A673 (cell line): Measurements from ENCODE around the gene TMEFF1. TPM values are rescaled to one million over a fixed set of nuclear protein-coding genes. Genes with fewer than 3 reads are reported as not detected.

Experiments
- BruUV-seq: library from RNA; stranded (reverse); fragments of 400-500 nt; replicated peaks from 2 replicates; lab custom pipeline; 2021; lab: Mats Ljungman, UMichigan
- CTCF ChIA-PET: fragments of 300-600 bp; sonication (Branson Sonifier 250); formaldehyde crosslinking; loops from one replicate; lab custom pipeline; 2022; ENCODE audit warnings: antibody characterized with exemption; lab: Charles Lee
- POLR2A ChIA-PET: fragments of 300-600 bp; sonication (Branson Sonifier 250); formaldehyde crosslinking; loops from one replicate; lab custom pipeline; 2022; ENCODE audit warnings: antibody characterized with exemption; ENCODE audit not compliant: low non-redundant PET; lab: Charles Lee
- DNase-seq: peaks from one replicate; pipeline ENCODE4 v3.0.0-alpha.2; 2015; ENCODE audit warnings: low spot score
- H3K27ac ChIP-seq: fragments of 200-600 bp; sonication (generic); 2 replicates; pipeline ENCODE4 v1.5.1; 2016; ENCODE audit warnings: mixed run types, low read depth, mild to moderate bottlenecking, mixed read lengths, antibody characterized with exemption, low read length; ENCODE audit not compliant: poor library complexity, severe bottlenecking
- H3K27me3 ChIP-seq: fragments of 200-600 bp; sonication (generic); replicated peaks from 2 replicates; pipeline ENCODE4 v1.6.1; 2017; ENCODE audit warnings: mixed run types, low read depth, mild to moderate bottlenecking, mixed read lengths, antibody characterized with exemption, low read length; ENCODE audit not compliant: insufficient read depth, poor library complexity
- H3K36me3 ChIP-seq: fragments of 200-600 bp; sonication (generic); 2 replicates; pipeline ENCODE4 v1.6.1; 2016; ENCODE audit warnings: mixed run types, mild to moderate bottlenecking, mixed read lengths, antibody characterized with exemption, low read length; ENCODE audit not compliant: insufficient read depth, poor library complexity, severe bottlenecking
- H3K4me1 ChIP-seq: fragments of 200-600 bp; sonication (generic); 2 replicates; pipeline ENCODE4 v1.6.1; 2017; ENCODE audit warnings: mixed run types, mild to moderate bottlenecking, mixed read lengths, antibody characterized with exemption, low read length; ENCODE audit not compliant: insufficient read depth, poor library complexity, severe bottlenecking
- H3K4me3 ChIP-seq: fragments of 200-600 bp; sonication (generic); 2 replicates; pipeline ENCODE4 v1.5.1; 2016; ENCODE audit warnings: low read depth, mixed run types, mild to moderate bottlenecking, mixed read lengths, low read length; ENCODE audit not compliant: poor library complexity, severe bottlenecking
- H3K9me3 ChIP-seq: fragments of 200-600 bp; sonication (generic); 2 replicates; pipeline ENCODE4 v1.6.1; 2016; ENCODE audit warnings: mixed run types, low read depth, mild to moderate bottlenecking, mixed read lengths, antibody characterized with exemption, low read length; ENCODE audit not compliant: poor library complexity, severe bottlenecking
- EZH2 ChIP-seq: fragments of 200-600 bp; sonication (generic); IDR thresholded peaks from 2 replicates; pipeline ENCODE4 v1.6.1; 2017; ENCODE audit warnings: borderline replicate concordance, low read depth, mild to moderate bottlenecking, mixed read lengths, antibody characterized with exemption, low read length; ENCODE audit not compliant: poor library complexity, severe bottlenecking
- intact Hi-C: fragments of 100-400 bp; cut with micrococcal nuclease; formaldehyde crosslinking; loops from one replicate; pipeline ENCODE4 v1.10.0; 2022; ENCODE audit not compliant: unreplicated experiment
- total RNA-seq: library from RNA; stranded (reverse); gene quantifications from 2 replicates; pipeline ENCODE4 v1.2.3, GENCODE V29; 2021
- TF ChIP-seq, protein P1 (sequence below): fragments of 300-800, 200-600 bp; sonication (generic); conservative IDR thresholded peaks from 2 replicates; pipeline ENCODE4 v1.5.1; 2017; ENCODE audit warnings: low read depth, mild to moderate bottlenecking, antibody characterized with exemption, low read length, moderate library complexity, mixed read lengths

Gene TMEFF1
- total RNA-seq, 1 experiment from 2014 or later = 19.1 TPM

DNA sequence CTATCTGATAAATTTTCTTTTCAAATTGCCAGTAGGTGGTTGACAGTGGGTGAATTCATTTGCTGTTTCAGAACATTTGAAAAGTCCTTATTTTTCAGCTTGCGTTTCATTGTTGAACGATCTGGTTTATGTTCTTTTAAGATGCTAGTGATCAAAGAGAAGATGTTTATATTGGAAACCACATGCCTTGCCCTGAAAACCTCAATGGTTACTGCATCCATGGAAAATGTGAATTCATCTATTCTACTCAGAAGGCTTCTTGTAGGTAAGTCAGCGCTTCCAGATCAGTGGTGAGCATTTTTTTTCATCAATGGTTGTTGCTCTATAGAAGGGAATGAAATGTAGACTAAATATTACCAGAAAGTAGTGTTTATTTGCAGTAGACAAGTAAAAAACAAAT, 88.3 kb downstream of the TMEFF1 start:
- ChIA-PET POLR2A (no interaction called here), CTCF (no interaction called here)
- no peak for DNase-seq
- no peaks in the 10 kb centered on the region for H3K4me1 ChIP-seq
- TF ChIP-seq, protein P1, sequence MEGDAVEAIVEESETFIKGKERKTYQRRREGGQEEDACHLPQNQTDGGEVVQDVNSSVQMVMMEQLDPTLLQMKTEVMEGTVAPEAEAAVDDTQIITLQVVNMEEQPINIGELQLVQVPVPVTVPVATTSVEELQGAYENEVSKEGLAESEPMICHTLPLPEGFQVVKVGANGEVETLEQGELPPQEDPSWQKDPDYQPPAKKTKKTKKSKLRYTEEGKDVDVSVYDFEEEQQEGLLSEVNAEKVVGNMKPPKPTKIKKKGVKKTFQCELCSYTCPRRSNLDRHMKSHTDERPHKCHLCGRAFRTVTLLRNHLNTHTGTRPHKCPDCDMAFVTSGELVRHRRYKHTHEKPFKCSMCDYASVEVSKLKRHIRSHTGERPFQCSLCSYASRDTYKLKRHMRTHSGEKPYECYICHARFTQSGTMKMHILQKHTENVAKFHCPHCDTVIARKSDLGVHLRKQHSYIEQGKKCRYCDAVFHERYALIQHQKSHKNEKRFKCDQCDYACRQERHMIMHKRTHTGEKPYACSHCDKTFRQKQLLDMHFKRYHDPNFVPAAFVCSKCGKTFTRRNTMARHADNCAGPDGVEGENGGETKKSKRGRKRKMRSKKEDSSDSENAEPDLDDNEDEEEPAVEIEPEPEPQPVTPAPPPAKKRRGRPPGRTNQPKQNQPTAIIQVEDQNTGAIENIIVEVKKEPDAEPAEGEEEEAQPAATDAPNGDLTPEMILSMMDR = no peak
- no peak for TF ChIP-seq EZH2
- H3K9me3 ChIP-seq = no peaks in the 10 kb centered on the region
- H3K4me3 ChIP-seq = no peak overlapping the region
- intact Hi-C loops = no loop called here
- no peaks in the 10 kb centered on the region for H3K36me3 ChIP-seq
- H3K27me3 ChIP-seq = no peaks in the 10 kb centered on the region
- no TSS peak for BruUV-seq
- H3K27ac ChIP-seq = no peak overlapping the region

DNA sequence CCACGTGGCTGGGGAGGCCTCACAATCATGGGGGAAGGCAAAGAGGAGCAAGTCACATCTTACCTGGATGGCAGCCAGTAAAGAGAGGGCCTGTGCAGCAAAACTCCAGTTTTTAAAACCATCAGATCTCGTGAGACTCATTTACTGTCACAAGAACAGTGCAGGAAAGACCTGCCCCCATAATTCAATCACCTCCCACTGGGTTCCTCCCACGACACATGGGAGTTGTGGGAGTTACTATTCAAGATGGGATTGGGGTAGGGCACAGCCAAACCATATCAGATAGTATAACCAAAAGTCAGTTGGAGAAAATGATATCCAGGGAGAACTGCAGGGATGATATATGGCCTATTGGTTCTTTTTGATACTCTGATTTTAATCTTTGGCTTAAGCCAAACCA, 94.9 kb downstream of the TMEFF1 start:
- no peaks in the 10 kb centered on the region for H3K9me3 ChIP-seq
- POLR2A ChIA-PET = no interaction called here
- no TSS peak for BruUV-seq
- DNase-seq = peak; percentile 52
- peaks cover 3% of the 10 kb centered on the region for H3K4me1 ChIP-seq
- intact Hi-C loops = no loop called here
- no peak overlapping the region for H3K4me3 ChIP-seq
- CTCF ChIA-PET = no interaction called here
- TF ChIP-seq EZH2 = no peak
- TF ChIP-seq, protein P1 = no peak
- no peaks in the 10 kb centered on the region for H3K36me3 ChIP-seq
- H3K27me3 ChIP-seq = no peaks in the 10 kb centered on the region
- no peak overlapping the region for H3K27ac ChIP-seq

DNA sequence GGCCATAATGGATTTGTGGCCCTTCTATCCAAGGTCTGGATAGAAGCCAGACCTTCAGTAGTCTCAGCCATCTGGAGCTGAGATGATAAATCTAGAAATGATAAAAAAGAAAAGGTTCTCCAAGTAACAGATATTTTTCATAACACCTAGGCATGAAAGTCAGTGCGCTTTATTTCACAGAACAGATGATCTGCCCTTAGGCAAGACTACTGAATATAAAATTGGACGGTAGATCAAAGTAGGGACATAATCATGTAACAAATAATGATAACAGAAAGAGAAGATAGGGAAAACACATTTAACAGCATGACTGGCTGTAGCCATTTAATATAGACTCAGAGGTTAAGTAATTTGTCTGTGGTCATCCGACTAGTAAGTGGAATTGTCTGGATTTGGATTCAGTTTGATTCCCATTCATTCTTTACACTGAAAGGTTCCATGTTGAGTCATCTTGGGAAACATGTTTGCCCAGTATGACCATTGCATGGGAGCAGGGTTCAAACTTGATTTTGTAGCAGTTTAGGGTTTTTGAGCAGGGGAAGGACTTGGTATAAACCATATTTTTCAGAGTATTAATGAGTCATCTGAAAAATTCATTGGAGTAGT, 100.8 kb downstream of the TMEFF1 start:
- CTCF ChIA-PET = no interaction called here

More for the DNA sequence above, 100.8 kb downstream of the TMEFF1 start:
- no peak overlapping the region for H3K4me3 ChIP-seq
- no TSS peak for BruUV-seq
- POLR2A ChIA-PET = no interaction called here
- H3K27ac ChIP-seq = no peak overlapping the region
- no peaks in the 10 kb centered on the region for H3K9me3 ChIP-seq
- no peak for TF ChIP-seq EZH2
- TF ChIP-seq, protein P1 = no peak
- intact Hi-C loops = no loop called here
- no peaks in the 10 kb centered on the region for H3K27me3 ChIP-seq
- no peaks in the 10 kb centered on the region for H3K36me3 ChIP-seq
- DNase-seq = no peak
- H3K4me1 ChIP-seq = peaks cover 3% of the 10 kb centered on the region
